Progenitor cell of endocrine pancreas (in vitro differentiated cells): ENCODE results near the gene RSPH1. TPM values are rescaled to one million over a fixed set of nuclear protein-coding genes. Genes with fewer than 3 reads are reported as not detected.

Experiments
- DNase-seq: peaks from one replicate; pipeline ENCODE4 v3.0.0; 2021; ENCODE audit warnings: low spot score; ENCODE audit not compliant: unreplicated experiment
- H3K27ac Mint-ChIP-seq: 2 replicates; pipeline ENCODE4 v1.8.0; 2021; ENCODE audit warnings: mild to moderate bottlenecking, moderate library complexity, mixed read lengths
- H3K27me3 Mint-ChIP-seq: 2 replicates; pipeline ENCODE4 v1.8.0; 2021; ENCODE audit warnings: mixed read lengths
- H3K36me3 Mint-ChIP-seq: 2 replicates; pipeline ENCODE4 v1.8.0; 2022; ENCODE audit warnings: mixed read lengths; ENCODE audit not compliant: insufficient read depth
- H3K4me1 Mint-ChIP-seq: 2 replicates; pipeline ENCODE4 v1.8.0; 2021; ENCODE audit warnings: low read depth, mixed read lengths
- H3K4me3 Mint-ChIP-seq: 2 replicates; pipeline ENCODE4 v1.8.0; 2021; ENCODE audit warnings: low read depth, mild to moderate bottlenecking, moderate library complexity, mixed read lengths
- H3K9me3 Mint-ChIP-seq: 2 replicates; pipeline ENCODE4 v1.8.0; 2021; ENCODE audit warnings: low read depth, mixed read lengths
- CTCF ChIP-seq: fragments of 200-600 bp; sonication (generic); IDR thresholded peaks from one replicate; pipeline ENCODE4 v1.5.0; 2021; ENCODE audit warnings: antibody characterized with exemption, mild to moderate bottlenecking; ENCODE audit not compliant: unreplicated experiment
- total RNA-seq: library from RNA; stranded (reverse); gene quantifications from 2 replicates; pipeline ENCODE4 v1.2.1, GENCODE V29; 2021

RSPH1 gene
- total RNA-seq, 1 donor from 2014 or later = 7.1 TPM

DNA sequence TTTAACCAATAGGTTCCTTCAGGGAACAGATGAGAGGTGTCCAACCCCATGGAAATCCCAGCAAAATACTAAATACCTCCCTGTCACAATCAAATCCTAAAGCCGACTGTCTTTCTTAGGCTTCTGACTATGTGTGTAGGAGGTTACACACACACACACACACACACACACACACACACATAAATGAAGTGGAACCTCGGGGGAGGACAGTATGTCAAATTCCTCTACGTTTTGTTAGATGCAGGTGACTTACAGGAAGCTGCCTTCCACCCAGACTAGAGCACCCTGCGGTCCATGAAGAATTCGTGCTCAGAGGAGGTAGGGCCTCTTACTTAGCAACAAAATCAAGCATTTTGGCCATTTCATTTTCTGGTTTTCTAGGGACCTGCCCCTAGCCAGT, 16.4 kb downstream of the RSPH1 start:
- H3K27ac Mint-ChIP-seq = no peak overlapping the region

GRCh38 chr21:42478504-42478903, 17.5 kb downstream of the RSPH1 start:
- Mint-ChIP-seq H3K4me1 (peaks cover 13% of the 10 kb centered on the region), H3K9me3 (peaks cover 5% of the 10 kb centered on the region), H3K4me3 (no peak overlapping the region), H3K36me3 (no peaks in the 10 kb centered on the region), H3K27ac (no peak overlapping the region), H3K27me3 (no peaks in the 10 kb centered on the region)
- DNase-seq = no peak
- TF ChIP-seq CTCF = no peak

More for the DNA sequence above, 16.4 kb downstream of the RSPH1 start:
- TF ChIP-seq CTCF = no peak
- no peak overlapping the region for H3K4me3 Mint-ChIP-seq
- H3K36me3 Mint-ChIP-seq = no peaks in the 10 kb centered on the region
- H3K9me3 Mint-ChIP-seq = peaks cover 5% of the 10 kb centered on the region
- no peaks in the 10 kb centered on the region for H3K27me3 Mint-ChIP-seq
- DNase-seq = no peak
- peaks cover 5% of the 10 kb centered on the region for H3K4me1 Mint-ChIP-seq

DNA sequence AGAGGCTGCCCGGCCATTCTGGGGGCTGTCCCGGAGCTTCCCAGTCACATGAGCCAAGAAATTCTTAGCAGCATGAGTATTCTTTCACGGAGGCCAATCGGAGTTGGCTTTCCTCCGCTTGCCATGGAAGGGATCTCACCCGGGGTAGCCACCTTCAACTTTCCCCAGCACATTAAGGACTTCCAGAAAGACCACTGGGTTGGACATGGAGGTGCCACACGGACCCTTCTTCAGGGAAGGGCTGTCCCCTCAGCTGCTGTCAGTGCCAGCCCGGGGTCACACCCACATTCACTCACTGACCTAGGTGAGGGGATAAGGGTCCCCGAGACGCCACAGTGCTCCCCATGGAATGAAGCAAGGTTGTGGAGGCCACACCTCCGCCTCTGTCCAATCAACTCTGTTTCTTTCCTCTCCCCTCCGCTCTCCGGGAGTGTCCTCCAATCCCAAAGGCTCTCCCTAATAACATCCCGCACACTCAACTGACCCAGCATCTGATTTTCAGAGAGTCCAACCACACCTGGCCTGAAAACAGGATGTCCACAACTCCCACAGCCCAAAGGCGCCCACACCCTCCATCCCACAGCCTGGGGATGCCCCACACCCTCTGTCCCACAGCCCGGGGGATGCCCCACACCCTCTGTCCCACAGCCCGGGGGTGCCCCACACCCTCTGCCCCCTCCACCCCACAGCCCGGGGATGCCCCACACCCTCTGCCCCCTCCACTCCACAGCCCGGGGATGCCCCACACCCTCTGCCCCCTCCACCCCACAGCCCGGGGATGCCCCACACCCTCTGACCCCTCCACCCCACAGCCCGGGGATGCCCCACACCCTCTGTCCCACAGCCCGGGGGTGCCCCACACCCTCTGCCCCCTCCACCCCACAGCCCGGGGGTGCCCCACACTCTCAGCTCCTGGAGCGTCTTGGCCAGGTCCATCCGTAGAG, 19.4 kb downstream of the RSPH1 start:
- Mint-ChIP-seq H3K4me3 (no peak overlapping the region), H3K9me3 (peaks cover 4% of the 10 kb centered on the region), H3K27ac (no peak overlapping the region), H3K27me3 (no peaks in the 10 kb centered on the region), H3K4me1 (peaks cover 9% of the 10 kb centered on the region), H3K36me3 (no peaks in the 10 kb centered on the region)
- no peak for TF ChIP-seq CTCF
- DNase-seq = no peak

DNA sequence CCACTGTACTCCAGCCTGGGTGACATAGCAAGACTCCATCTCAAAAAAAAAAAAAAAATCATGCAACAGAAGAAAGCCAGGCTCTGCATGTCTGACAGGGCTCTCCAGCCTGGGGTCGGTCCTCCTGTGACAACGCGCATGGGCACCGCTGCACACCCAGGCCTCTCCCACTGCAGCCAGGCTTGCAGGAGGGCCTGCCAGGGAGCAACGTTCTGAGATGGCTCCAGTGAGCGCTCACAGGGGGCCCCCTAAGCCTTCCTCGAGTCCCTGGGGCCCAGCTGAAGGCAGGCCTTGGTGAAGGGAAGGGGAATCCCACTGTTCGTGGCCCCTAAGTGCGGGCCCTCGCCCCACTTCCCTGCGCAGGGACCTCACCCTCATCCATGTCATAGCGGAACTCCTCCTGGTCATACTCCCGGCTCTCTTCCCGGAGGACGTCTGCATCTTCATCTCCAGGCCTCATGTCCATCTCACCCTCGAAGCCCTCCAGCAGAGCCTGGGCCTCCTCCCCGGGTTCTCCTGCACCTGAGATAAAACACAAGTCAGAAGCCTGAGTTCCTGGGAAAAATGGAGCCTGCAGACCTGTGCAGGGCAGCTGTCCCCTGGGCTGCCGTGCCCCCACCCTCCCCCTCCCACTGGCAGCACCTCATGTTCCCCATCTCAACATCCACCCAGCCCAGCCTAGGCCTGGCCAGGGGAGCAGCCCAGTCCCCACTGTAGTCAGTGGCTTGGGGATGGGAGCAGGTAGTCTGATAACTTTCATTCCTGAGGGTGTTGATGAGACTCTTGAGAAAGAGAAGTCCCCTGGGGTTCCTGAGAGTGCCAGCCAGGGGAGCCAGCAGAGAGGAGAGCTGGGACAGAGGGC, 20.3 kb downstream of the RSPH1 start:
- H3K9me3 Mint-ChIP-seq = no peaks in the 10 kb centered on the region
- no peak for DNase-seq
- H3K4me1 Mint-ChIP-seq = peaks cover 9% of the 10 kb centered on the region
- H3K27me3 Mint-ChIP-seq = no peaks in the 10 kb centered on the region
- no peak overlapping the region for H3K27ac Mint-ChIP-seq
- no peak overlapping the region for H3K4me3 Mint-ChIP-seq
- no peaks in the 10 kb centered on the region for H3K36me3 Mint-ChIP-seq
- no peak for TF ChIP-seq CTCF

DNA sequence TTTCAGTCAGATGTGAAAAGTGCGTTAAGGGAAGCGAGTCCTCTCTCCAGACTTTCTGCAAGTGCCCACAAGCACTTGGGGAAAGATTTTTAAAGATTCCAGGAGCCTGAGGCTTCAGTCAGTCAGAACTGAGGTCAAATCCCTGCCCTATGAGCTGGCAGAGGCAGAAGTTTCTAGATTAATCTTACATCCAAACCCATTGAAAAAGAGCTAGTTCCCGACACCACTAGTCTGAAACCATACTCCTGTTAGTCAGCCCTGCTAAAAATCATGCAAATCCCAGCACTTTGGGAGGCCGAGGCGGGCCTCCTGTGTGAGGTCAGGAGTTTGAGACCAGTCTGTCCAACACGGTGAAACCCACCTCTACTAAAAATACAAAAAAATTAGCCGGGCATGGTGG, 21.0 kb downstream of the RSPH1 start:
- DNase-seq = no peak
- TF ChIP-seq CTCF = no peak

More for the DNA sequence above, 21.0 kb downstream of the RSPH1 start:
- Mint-ChIP-seq H3K9me3 (no peaks in the 10 kb centered on the region), H3K27ac (no peak overlapping the region), H3K4me1 (peaks cover 9% of the 10 kb centered on the region), H3K4me3 (no peak overlapping the region), H3K36me3 (no peaks in the 10 kb centered on the region), H3K27me3 (no peaks in the 10 kb centered on the region)
